ENCODE measurements around the gene S100P. TPM values are rescaled to one million over a fixed set of nuclear protein-coding genes. Genes with fewer than 3 reads are reported as not detected.
A peak's percentile ranks its signal among the peaks of the same experiment; 100 is the strongest.

S100P gene
- total and polyA plus RNA-seq, 2 experiments from 2014 or later: not detected

DNA sequence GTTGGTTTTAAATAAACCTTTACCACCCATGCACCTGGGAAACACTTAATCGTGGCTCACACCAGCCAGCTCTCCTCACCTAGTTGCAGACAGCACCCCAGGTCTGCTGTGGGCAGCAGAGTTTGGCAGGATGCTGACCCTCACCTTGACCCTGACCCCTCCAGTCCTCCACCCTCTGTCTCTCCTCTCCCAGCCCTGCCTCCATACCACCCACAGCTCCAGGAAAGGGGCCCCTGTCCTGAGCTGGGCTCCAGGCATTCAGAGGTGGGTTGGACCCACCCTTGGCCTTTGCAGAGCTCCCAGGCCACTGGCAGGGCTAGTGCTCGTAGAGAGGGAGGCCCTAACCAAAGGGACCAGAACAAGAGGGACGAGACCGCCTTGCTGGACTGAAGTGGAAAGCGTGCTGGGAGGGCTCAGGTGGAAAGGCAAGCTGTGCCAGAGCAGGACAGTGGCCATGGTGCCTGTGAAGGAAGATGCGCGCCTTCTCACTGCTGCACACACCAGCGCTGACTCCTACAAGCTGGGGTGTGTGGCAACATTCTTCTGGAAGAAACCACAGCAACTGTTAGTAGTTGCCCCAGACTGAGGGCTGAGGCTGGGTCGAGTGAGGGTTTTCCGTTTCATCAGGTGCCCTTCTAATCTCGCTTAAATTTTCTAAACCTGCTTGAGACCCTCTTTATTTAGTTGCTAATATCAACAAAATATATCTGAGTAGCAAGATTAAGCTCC lies 10.7 kb upstream of the S100P start:
- DNase-seq (ENCODE audit: low read depth in 1 of 2, low spot score in 1 of 2): no peak
- Histone ChIP-seq H3K4me3 (no peak overlapping the region), H3K27me3 (no peaks in the 10 kb centered on the region), H3K27ac (no peak overlapping the region), H3K36me3 (no peaks in the 10 kb centered on the region), H3K4me1 (ENCODE audit: low read depth) (no peaks in the 10 kb centered on the region), H3K9me3 (ENCODE audit: low read depth) (no peaks in the 10 kb centered on the region)
- TF ChIP-seq, protein P1, sequence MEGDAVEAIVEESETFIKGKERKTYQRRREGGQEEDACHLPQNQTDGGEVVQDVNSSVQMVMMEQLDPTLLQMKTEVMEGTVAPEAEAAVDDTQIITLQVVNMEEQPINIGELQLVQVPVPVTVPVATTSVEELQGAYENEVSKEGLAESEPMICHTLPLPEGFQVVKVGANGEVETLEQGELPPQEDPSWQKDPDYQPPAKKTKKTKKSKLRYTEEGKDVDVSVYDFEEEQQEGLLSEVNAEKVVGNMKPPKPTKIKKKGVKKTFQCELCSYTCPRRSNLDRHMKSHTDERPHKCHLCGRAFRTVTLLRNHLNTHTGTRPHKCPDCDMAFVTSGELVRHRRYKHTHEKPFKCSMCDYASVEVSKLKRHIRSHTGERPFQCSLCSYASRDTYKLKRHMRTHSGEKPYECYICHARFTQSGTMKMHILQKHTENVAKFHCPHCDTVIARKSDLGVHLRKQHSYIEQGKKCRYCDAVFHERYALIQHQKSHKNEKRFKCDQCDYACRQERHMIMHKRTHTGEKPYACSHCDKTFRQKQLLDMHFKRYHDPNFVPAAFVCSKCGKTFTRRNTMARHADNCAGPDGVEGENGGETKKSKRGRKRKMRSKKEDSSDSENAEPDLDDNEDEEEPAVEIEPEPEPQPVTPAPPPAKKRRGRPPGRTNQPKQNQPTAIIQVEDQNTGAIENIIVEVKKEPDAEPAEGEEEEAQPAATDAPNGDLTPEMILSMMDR (IDR thresholded peaks at IDR 0.05; ENCODE audit: low read depth, low read length): no peak

GRCh38 chr4:6684656-6685055 lies 9.0 kb upstream of the S100P start:
- no peaks in the 10 kb centered on the region for H3K4me1 ChIP-seq (ENCODE audit: low read depth)
- H3K36me3 ChIP-seq: no peaks in the 10 kb centered on the region
- TF ChIP-seq, protein P1 (IDR thresholded peaks at IDR 0.05; ENCODE audit: low read depth, low read length): no peak

GRCh38 chr4:6686104-6686787 lies 7.4 kb upstream of the S100P start:
- Histone ChIP-seq H3K4me1 (ENCODE audit: low read depth) (no peaks in the 10 kb centered on the region), H3K36me3 (no peaks in the 10 kb centered on the region), H3K4me3 (no peak overlapping the region), H3K27me3 (no peaks in the 10 kb centered on the region), H3K27ac (no peak overlapping the region), H3K9me3 (ENCODE audit: low read depth) (no peaks in the 10 kb centered on the region)
- TF ChIP-seq, protein P1 (IDR thresholded peaks at IDR 0.05; ENCODE audit: low read depth, low read length): no peak
- DNase-seq (ENCODE audit: low read depth in 1 of 2, low spot score in 1 of 2): no peak

More at GRCh38 chr4:6684656-6685055, 9.0 kb upstream of the S100P start:
- no peaks in the 10 kb centered on the region for H3K27me3 ChIP-seq
- H3K27ac ChIP-seq: no peak overlapping the region
- H3K9me3 ChIP-seq (ENCODE audit: low read depth): no peaks in the 10 kb centered on the region
- no peak for DNase-seq (ENCODE audit: low read depth in 1 of 2, low spot score in 1 of 2)
- no peak overlapping the region for H3K4me3 ChIP-seq

GRCh38 chr4:6687947-6688878 lies 5.5 kb upstream of the S100P start:
- no peak overlapping the region for H3K4me3 ChIP-seq
- no peak for DNase-seq (ENCODE audit: low read depth in 1 of 2, low spot score in 1 of 2)
- TF ChIP-seq, protein P1 (IDR thresholded peaks at IDR 0.05; ENCODE audit: low read depth, low read length): no peak
- no peaks in the 10 kb centered on the region for H3K4me1 ChIP-seq (ENCODE audit: low read depth)
- no peak overlapping the region for H3K27ac ChIP-seq
- no peaks in the 10 kb centered on the region for H3K9me3 ChIP-seq (ENCODE audit: low read depth)
- H3K36me3 ChIP-seq: no peaks in the 10 kb centered on the region
- no peaks in the 10 kb centered on the region for H3K27me3 ChIP-seq

DNA sequence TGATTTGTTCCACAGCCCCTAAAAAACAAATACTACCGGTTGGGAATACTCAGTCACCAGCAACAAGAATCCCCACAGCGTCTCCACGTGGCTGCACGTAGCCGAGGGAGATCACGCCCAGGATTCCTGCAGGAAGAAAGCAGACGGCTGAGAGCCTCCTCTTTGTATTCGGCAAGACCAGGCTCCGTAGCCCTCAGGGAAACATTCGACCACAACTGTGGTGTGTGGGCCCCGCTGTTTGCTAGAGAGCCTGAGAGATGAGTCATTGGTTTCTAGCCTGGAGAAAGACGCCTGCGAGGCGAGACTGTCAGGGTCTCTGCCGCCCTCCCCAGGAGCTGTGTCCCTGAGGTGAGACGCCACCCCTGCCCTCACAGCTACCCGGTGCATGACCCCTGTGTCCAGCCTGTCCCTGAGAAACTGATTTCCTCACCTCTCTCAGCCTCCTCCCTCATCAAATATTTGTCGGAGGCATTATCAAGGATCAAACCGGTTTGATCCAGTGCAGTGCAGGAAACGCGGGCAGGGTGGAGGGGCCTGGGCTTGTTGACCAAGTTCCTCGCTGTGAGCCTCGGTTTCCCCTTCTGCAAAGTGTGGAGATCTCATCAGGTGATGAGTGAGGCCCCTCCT lies 4.7 kb upstream of the S100P start:
- Histone ChIP-seq H3K4me1 (ENCODE audit: low read depth) (no peaks in the 10 kb centered on the region), H3K36me3 (no peaks in the 10 kb centered on the region), H3K9me3 (ENCODE audit: low read depth) (no peaks in the 10 kb centered on the region), H3K27ac (no peak overlapping the region), H3K27me3 (no peaks in the 10 kb centered on the region), H3K4me3 (no peak overlapping the region)
- peak in 1 of 2 donors; percentile 95 for DNase-seq (ENCODE audit: low read depth in 1 of 2, low spot score in 1 of 2)
- TF ChIP-seq, protein P1 (IDR thresholded peaks at IDR 0.05; ENCODE audit: low read depth, low read length): peak; percentile 24

Measured in cardiac muscle cell (in vitro differentiated cells and primary cell).